Gastroesophageal sphincter (tissue), 3 donors: ENCODE data around the gene CCSER1.

Source experiments
- CTCF ChIP-seq, 4 experiments: fragments of 200-600 bp in 2 of 4; fragments of 450-650 bp in 2 of 4; sonication (generic) in 1 of 4; IDR thresholded peaks; one replicate each; pipeline ENCODE4 v1.5.1; 2017 to 2019; ENCODE audit warnings: antibody characterized with exemption in 4 of 4, mild to moderate bottlenecking in 2 of 4, moderate library complexity in 2 of 4
- POLR2A ChIP-seq, 2 donors: fragments of 450-650 bp; IDR thresholded peaks; one replicate each; pipeline ENCODE4 v1.6.1; 2017; ENCODE audit warnings: antibody characterized with exemption in 2 of 2, mild to moderate bottlenecking in 2 of 2, moderate library complexity in 1 of 2
- POLR2AphosphoS5 ChIP-seq: sonication (generic); formaldehyde crosslinking; IDR thresholded peaks from one replicate; pipeline ENCODE4 v1.6.1; 2017; ENCODE audit warnings: antibody characterized with exemption

GRCh38 chr4:91373546-91373945 is 1246.4 kb downstream of the CCSER1 start:
- TF ChIP-seq CTCF (IDR thresholded peaks at IDR 0.05): no peak
- TF ChIP-seq POLR2AphosphoS5: no peak
- no peak for TF ChIP-seq POLR2A (IDR thresholded peaks at IDR 0.05)
